Dendritic cell treated with granulocyte-macrophage colony-stimulating factor and Interleukin-4, amounts not matched to agents 40 ng/mL and 50 ng/mL, for 4 days (primary cell): Measurements from ENCODE around the gene SLC6A19.

Source experiments
- H3K27ac Mint-ChIP-seq: one replicate; pipeline ENCODE4 v1.8.0; 2022; ENCODE audit warnings: mild to moderate bottlenecking, mixed read lengths
- H3K27me3 Mint-ChIP-seq: one replicate; pipeline ENCODE4 v1.8.0; 2022; ENCODE audit warnings: mild to moderate bottlenecking, mixed read lengths
- H3K36me3 Mint-ChIP-seq: one replicate; pipeline ENCODE4 v1.8.0; 2022; ENCODE audit warnings: low read depth, mixed read lengths
- H3K4me1 Mint-ChIP-seq: one replicate; pipeline ENCODE4 v1.8.0; 2022; ENCODE audit warnings: low read depth, mixed read lengths
- H3K4me3 Mint-ChIP-seq: one replicate; pipeline ENCODE4 v1.8.0; 2022; ENCODE audit warnings: mild to moderate bottlenecking, moderate library complexity, mixed read lengths
- H3K9me3 Mint-ChIP-seq: one replicate; pipeline ENCODE4 v1.8.0; 2022; ENCODE audit warnings: mixed read lengths
- intact Hi-C: fragments of 100-400 bp; cut with micrococcal nuclease; formaldehyde crosslinking; loops from one replicate; pipeline ENCODE4 v1.15.0; 2022

The SLC6A19 gene

GRCh38 chr5:1209896-1210776 lies 8.7 kb downstream of the SLC6A19 start:
- H3K27ac Mint-ChIP-seq = no peak overlapping the region
- intact Hi-C loops = no loop called here

DNA sequence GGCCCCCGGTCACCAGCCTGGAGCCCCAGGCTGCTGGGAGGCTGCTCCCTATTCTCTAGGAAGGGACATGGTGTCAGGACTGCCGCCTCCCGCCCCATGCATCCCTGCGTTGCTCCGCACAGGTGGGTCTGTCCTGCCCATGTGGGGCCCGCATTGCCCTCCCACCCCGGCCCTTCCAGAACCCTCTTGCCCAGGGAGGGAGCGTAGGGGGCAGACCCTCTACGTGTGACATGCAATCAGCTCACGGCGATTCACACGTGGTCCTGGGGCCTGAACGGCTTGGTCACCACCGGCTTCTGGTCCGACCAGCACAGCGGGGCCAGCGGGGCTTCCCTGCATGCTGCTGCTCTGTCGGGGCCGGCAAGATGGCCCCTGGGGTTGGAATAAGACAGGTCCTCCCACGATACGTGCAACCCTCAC lies 9.4 kb downstream of the SLC6A19 start:
- Mint-ChIP-seq H3K4me1 (no peaks in the 10 kb centered on the region), H3K4me3 (no peak overlapping the region), H3K27ac (no peak overlapping the region), H3K27me3 (peaks cover 4% of the 10 kb centered on the region), H3K9me3 (no peaks in the 10 kb centered on the region), H3K36me3 (no peaks in the 10 kb centered on the region)
- intact Hi-C loops = no loop called here

More at GRCh38 chr5:1209896-1210776, 8.7 kb downstream of the SLC6A19 start:
- Mint-ChIP-seq H3K9me3 (no peaks in the 10 kb centered on the region), H3K27me3 (peaks cover 8% of the 10 kb centered on the region), H3K4me1 (no peaks in the 10 kb centered on the region), H3K36me3 (no peaks in the 10 kb centered on the region), H3K4me3 (no peak overlapping the region)

DNA sequence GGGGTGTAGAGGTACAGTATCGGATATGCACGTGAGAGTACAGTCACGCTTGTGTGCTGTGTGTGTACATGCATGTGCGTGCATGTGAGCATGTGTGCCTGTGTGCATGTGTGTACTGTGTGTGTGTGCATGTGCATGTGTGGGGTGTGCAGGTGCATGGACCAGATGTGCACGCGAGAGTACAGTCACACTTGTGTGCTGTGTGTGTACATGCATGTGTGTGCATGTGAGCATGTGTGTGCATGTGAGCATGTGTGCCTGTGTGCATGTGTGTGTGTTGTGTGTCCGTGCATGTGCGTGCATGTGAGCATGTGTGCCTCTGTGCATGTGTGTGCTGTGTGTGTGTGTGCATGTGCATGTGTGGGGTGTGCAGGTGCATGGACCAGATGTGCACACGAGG lies 10.3 kb downstream of the SLC6A19 start:
- Mint-ChIP-seq H3K27ac (no peak overlapping the region), H3K27me3 (no peaks in the 10 kb centered on the region), H3K9me3 (no peaks in the 10 kb centered on the region)

DNA sequence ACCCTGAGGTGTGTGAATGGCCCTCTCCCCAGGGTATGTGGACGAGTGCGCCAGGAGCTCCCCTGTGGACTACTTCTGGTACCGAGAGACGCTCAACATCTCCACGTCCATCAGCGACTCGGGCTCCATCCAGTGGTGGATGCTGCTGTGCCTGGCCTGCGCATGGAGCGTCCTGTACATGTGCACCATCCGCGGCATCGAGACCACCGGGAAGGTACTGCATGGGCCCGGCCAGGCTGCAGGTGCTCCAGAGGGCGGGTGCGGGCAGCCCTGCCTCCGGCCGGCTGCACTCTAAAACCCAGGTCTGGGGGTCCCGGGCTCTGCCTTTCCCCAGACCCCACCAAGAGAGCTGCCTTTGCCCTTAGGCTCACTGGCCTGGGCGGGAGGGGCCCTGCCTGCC lies 10.9 kb downstream of the SLC6A19 start:
- H3K27ac Mint-ChIP-seq = no peak overlapping the region
- H3K36me3 Mint-ChIP-seq = no peaks in the 10 kb centered on the region
- no peaks in the 10 kb centered on the region for H3K4me1 Mint-ChIP-seq
- H3K9me3 Mint-ChIP-seq = no peaks in the 10 kb centered on the region
- H3K4me3 Mint-ChIP-seq = no peak overlapping the region
- H3K27me3 Mint-ChIP-seq = no peaks in the 10 kb centered on the region
- intact Hi-C loops = no loop called here

More for the DNA sequence above, 10.3 kb downstream of the SLC6A19 start:
- Mint-ChIP-seq H3K4me1 (no peaks in the 10 kb centered on the region), H3K4me3 (no peak overlapping the region), H3K36me3 (no peaks in the 10 kb centered on the region)
- intact Hi-C loops = no loop called here

GRCh38 chr5:1212881-1213280 lies 11.5 kb downstream of the SLC6A19 start:
- no peaks in the 10 kb centered on the region for H3K4me1 Mint-ChIP-seq
- intact Hi-C loops = no loop called here
- H3K9me3 Mint-ChIP-seq = no peaks in the 10 kb centered on the region
- H3K27me3 Mint-ChIP-seq = no peaks in the 10 kb centered on the region
- H3K27ac Mint-ChIP-seq = no peak overlapping the region
- H3K4me3 Mint-ChIP-seq = no peak overlapping the region
- no peaks in the 10 kb centered on the region for H3K36me3 Mint-ChIP-seq

GRCh38 chr5:1213508-1214162 lies 12.2 kb downstream of the SLC6A19 start:
- Mint-ChIP-seq H3K36me3 (no peaks in the 10 kb centered on the region), H3K4me3 (no peak overlapping the region), H3K4me1 (no peaks in the 10 kb centered on the region), H3K9me3 (no peaks in the 10 kb centered on the region), H3K27me3 (no peaks in the 10 kb centered on the region), H3K27ac (no peak overlapping the region)
- intact Hi-C loops = no loop called here

DNA sequence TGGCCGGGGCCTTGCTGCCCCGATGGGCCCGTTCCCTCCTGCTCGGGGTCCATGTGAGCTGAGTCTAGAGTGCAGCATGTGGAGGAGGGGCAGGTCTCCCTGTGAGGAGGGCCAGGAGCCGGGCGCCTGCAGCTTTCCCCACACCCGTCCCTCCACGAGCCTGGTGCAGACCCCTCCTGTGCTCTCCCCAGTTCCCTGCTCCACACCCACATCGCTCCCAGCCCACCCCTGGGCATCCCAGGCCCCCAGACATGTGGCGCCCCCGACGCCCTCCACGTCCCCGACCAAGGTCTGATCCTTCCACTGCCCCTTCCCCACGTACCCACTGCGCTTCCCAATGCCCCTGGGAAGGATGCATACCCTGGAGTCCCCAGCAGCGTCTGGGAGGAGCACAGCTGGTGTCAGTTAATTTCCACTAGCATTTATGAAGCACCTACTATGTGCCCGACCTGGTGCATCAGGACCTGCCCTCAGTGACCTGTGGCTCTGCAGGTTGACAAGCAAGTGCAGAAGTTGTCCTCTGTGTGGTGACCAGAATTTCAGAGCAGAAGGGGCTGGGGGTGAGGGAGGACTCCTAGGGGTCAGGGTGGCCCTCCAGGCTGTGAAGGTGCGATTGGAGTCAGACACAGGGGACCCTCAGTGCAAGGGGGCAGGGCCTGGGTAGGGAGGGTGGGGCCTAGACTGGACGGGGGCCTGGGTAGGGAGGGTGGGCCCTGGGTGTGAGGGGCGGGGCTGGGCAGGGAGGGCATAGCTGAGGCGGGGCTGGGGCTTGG lies 13.0 kb downstream of the SLC6A19 start:
- Mint-ChIP-seq H3K27ac (no peak overlapping the region), H3K27me3 (no peaks in the 10 kb centered on the region)
- intact Hi-C loops = no loop called here

GRCh38 chr5:1214936-1215220 lies 13.5 kb downstream of the SLC6A19 start:
- no peaks in the 10 kb centered on the region for H3K4me1 Mint-ChIP-seq
- H3K36me3 Mint-ChIP-seq = no peaks in the 10 kb centered on the region
- no peak overlapping the region for H3K4me3 Mint-ChIP-seq
- intact Hi-C loops = no loop called here
- H3K27ac Mint-ChIP-seq = no peak overlapping the region
- H3K27me3 Mint-ChIP-seq = no peaks in the 10 kb centered on the region
- no peaks in the 10 kb centered on the region for H3K9me3 Mint-ChIP-seq

More for the DNA sequence above, 13.0 kb downstream of the SLC6A19 start:
- H3K9me3 Mint-ChIP-seq = no peaks in the 10 kb centered on the region
- H3K4me3 Mint-ChIP-seq = no peak overlapping the region
- no peaks in the 10 kb centered on the region for H3K4me1 Mint-ChIP-seq
- H3K36me3 Mint-ChIP-seq = no peaks in the 10 kb centered on the region

DNA sequence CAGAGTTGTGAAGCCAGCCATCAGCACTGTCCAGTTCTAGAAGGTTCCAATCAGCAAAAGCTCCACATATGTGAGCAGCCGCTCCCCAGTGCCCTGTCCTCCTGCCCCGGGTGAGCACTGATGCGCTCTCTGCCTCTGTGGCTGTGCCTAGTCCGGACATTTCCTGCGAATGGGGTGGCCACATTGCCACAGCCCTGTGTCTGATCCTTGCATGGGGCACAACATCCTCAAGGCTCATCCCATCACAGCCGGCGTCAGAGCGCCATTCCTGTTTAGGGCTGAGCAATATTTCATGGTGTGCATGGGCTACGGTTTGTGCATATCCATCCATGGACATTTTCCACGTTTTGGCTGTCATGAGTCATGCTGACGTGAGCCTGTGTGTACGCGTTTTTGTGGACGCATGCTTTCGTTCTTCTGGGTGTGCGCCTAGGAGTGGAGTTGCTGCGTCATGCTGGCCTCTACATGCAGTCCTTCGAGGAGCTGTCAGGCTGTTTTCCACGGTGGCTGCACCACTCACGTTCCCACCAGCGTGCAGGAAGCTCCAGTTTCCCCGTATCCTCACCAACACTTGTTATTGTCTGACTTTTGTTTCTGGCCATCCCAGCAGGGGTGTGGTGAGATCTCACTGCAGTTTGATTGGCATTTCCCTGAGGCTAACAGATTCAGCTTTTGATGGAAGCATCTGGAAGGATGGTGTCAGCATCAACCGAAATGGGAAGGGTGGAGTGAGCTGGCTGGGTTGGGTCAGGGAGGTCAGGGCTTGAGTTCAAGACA lies 14.1 kb downstream of the SLC6A19 start:
- no peaks in the 10 kb centered on the region for H3K4me1 Mint-ChIP-seq
- no peaks in the 10 kb centered on the region for H3K27me3 Mint-ChIP-seq
- H3K36me3 Mint-ChIP-seq = no peaks in the 10 kb centered on the region
- intact Hi-C loops = no loop called here
- H3K4me3 Mint-ChIP-seq = no peak overlapping the region
- H3K9me3 Mint-ChIP-seq = no peaks in the 10 kb centered on the region
- H3K27ac Mint-ChIP-seq = no peak overlapping the region

GRCh38 chr5:1216211-1216917 lies 15.0 kb downstream of the SLC6A19 start:
- Mint-ChIP-seq H3K36me3 (no peaks in the 10 kb centered on the region), H3K9me3 (no peaks in the 10 kb centered on the region), H3K4me1 (no peaks in the 10 kb centered on the region), H3K27ac (no peak overlapping the region), H3K4me3 (no peak overlapping the region), H3K27me3 (no peaks in the 10 kb centered on the region)
- intact Hi-C loops = no loop called here

GRCh38 chr5:1216918-1217295 lies 15.5 kb downstream of the SLC6A19 start:
- Mint-ChIP-seq H3K36me3 (no peaks in the 10 kb centered on the region), H3K27ac (no peak overlapping the region), H3K4me3 (no peak overlapping the region), H3K27me3 (no peaks in the 10 kb centered on the region), H3K4me1 (no peaks in the 10 kb centered on the region), H3K9me3 (no peaks in the 10 kb centered on the region)
- intact Hi-C loops = no loop called here

GRCh38 chr5:1217596-1218206 lies 16.3 kb downstream of the SLC6A19 start:
- Mint-ChIP-seq H3K4me1 (no peaks in the 10 kb centered on the region), H3K27ac (no peak overlapping the region), H3K36me3 (no peaks in the 10 kb centered on the region), H3K27me3 (no peaks in the 10 kb centered on the region), H3K4me3 (no peak overlapping the region), H3K9me3 (no peaks in the 10 kb centered on the region)
- intact Hi-C loops = no loop called here
